Stimulated activated CD4-positive, alpha-beta T cell treated with anti-CD3 and anti-CD28 coated beads, Interleukin-1b, Interleukin-23, amount 100 ng/mL, for 48 hours (primary cell): ENCODE data around the gene CCDC74A.
"Not testable (repeated sequence)": the region's sequence is repeated elsewhere in the genome, so short reads cannot be mapped to it uniquely, and the experiment has no call there.

Source experiments
- DNase-seq: peaks from one replicate; pipeline ENCODE4 v3.0.0-alpha.2; 2020

CCDC74A gene

DNA sequence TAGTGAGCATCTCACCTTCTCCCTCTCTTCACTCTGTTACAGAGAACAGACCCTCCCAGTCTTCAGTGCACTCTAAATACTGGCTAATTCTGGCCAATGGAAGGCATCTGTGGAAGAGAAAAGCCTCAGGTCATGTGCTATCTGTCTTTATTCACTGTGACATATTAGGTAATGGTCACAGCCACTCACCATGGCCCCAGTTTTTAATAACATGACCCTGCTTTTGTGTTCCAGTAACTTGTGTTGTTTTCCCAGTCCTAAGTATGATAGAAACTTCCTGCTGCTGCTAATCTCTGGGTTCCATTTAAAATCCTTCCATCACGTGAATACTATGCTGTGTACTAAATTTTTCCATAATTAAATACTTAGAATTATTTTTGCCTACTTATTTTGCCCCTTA lies 40.7 kb downstream of the CCDC74A start:
- not testable (repeated sequence) for DNase-seq

- no peak for DNase-seq
Observed at GRCh38 chr2:131572175-131572574, 44.5 kb downstream of the CCDC74A start.

DNA sequence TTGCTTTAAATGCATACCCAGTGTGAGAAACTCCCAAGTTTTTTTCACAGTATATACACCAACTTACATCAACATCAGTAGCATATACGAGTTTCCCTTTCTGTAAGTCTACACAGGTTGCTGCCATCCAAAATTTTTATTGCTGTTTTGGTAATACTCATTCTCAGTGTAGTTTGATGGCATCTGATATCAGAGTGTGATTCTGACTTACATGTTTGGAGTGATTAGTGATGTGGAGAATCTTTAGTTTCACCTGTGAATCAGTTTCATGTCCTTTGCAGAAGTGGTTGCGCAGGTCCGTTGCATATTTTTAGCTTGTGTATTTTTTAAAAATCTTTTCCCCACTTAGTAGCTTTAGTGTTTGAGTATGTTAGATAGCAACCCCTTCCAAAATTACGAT lies 50.1 kb downstream of the CCDC74A start:
- no peak for DNase-seq

DNA sequence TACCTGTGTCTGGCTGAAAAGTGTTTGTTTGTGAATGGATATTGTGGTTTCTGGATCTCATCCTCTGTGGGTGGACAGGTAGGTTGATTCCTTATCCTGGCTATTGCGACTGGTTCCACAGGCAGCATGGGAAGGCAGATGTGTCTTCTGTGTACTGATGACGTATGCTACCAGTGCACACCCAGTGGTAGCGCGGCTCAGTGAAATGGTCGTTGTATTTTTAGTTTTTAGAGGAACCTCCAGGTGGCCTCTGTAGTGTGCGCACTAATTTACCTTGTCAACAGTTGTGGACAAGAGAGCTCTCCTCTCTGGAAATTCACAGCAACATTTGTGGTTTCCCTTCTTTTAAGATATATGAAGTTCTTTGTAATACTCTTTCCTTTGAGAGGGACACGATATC lies 52.5 kb downstream of the CCDC74A start:
- no peak for DNase-seq
